HepG2 (cell line): ENCODE measurements around the gene FITM1. TPM values are rescaled to one million over a fixed set of nuclear protein-coding genes. Genes with fewer than 3 reads are reported as not detected.

Experiments used
- FOXA1 ChIP-seq, 2 experiments: fragments of 450-650 bp in 1 of 2; sonication (generic) in 1 of 2; formaldehyde crosslinking in 1 of 2; IDR thresholded peaks; 2 replicates each; pipeline versions ENCODE4 v1.4.0 to v1.6.1; 2016 to 2020; ENCODE audit warnings: missing genetic modification reagents in 1 of 2
- HIVEP1 ChIP-seq: sonication (generic); formaldehyde crosslinking; IDR thresholded peaks from 2 replicates; pipeline ENCODE4 v1.4.0; 2020; ENCODE audit warnings: mild to moderate bottlenecking, missing genetic modification reagents
- HMGA1 ChIP-seq: sonication (generic); formaldehyde crosslinking; conservative IDR thresholded peaks from 2 replicates; pipeline ENCODE4 v1.4.0; 2020; ENCODE audit warnings: missing genetic modification reagents
- LBX2 ChIP-seq: sonication (generic); formaldehyde crosslinking; IDR thresholded peaks from 2 replicates; pipeline ENCODE4 v1.5.0; 2020; ENCODE audit warnings: missing genetic modification reagents, mild to moderate bottlenecking, borderline replicate concordance
- LRRFIP1 ChIP-seq: sonication (generic); formaldehyde crosslinking; conservative IDR thresholded peaks from 2 replicates; pipeline ENCODE4 v1.4.0; 2020; ENCODE audit warnings: missing genetic modification reagents
- MBD4 ChIP-seq: IDR thresholded peaks from 2 replicates; pipeline ENCODE4 v1.6.1; 2012; ENCODE audit warnings: low read length, inconsistent platforms, borderline replicate concordance
- MED8 ChIP-seq: sonication (generic); formaldehyde crosslinking; IDR thresholded peaks from 2 replicates; pipeline ENCODE4 v1.8.1; 2023; ENCODE audit warnings: mild to moderate bottlenecking, missing genetic modification reagents; ENCODE audit not compliant: insufficient replicate concordance
- MIER2 ChIP-seq: IDR thresholded peaks from 2 replicates; pipeline ENCODE4 v1.6.1; 2016; ENCODE audit warnings: missing biosample characterization, missing genetic modification reagents
- NKX3-1 ChIP-seq: sonication (generic); formaldehyde crosslinking; IDR thresholded peaks from 2 replicates; pipeline ENCODE4 v1.5.0; 2020; ENCODE audit warnings: missing genetic modification reagents
- PRDM4 ChIP-seq: sonication (generic); formaldehyde crosslinking; IDR thresholded peaks from 2 replicates; pipeline ENCODE4 v1.9.0; 2021; ENCODE audit warnings: missing genetic modification reagents, borderline replicate concordance
- ZNF280D ChIP-seq: sonication (generic); formaldehyde crosslinking; IDR thresholded peaks from 2 replicates; pipeline ENCODE4 v1.5.1; 2020; ENCODE audit warnings: mild to moderate bottlenecking, missing genetic modification reagents
- ZNF446 ChIP-seq: sonication (generic); formaldehyde crosslinking; IDR thresholded peaks from 2 replicates; pipeline ENCODE4 v1.5.0; 2020; ENCODE audit warnings: mild to moderate bottlenecking, missing genetic modification reagents
- ZNF513 ChIP-seq: sonication (generic); formaldehyde crosslinking; conservative IDR thresholded peaks from 2 replicates; pipeline ENCODE4 v1.5.0; 2020; ENCODE audit warnings: missing genetic modification reagents
- ZNF576 ChIP-seq: sonication (generic); formaldehyde crosslinking; IDR thresholded peaks from 2 replicates; pipeline ENCODE4 v1.4.0; 2020; ENCODE audit warnings: mild to moderate bottlenecking, missing genetic modification reagents
- ZNF781 ChIP-seq: sonication (generic); formaldehyde crosslinking; IDR thresholded peaks from 2 replicates; pipeline ENCODE4 v1.5.1; 2020; ENCODE audit warnings: borderline replicate concordance, mild to moderate bottlenecking, missing genetic modification reagents; ENCODE audit errors: not compliant biosample characterization
- polyA plus RNA-seq, 8 experiments: library from polyadenylated mRNA; depleted of rRNA in 3 of 8; stranded (reverse) in 7 of 8; unstranded in 1 of 8; fragments of >200 nt; fragmentation: Illumina TruSeq in 4 of 8; extraction: Trizol in 4 of 8; gene quantifications; 2 replicates each; pipeline versions ENCODE4 v1.2.1 to v1.2.3, GENCODE V29; 2011 to 2016; ENCODE audit warnings: low read depth in 4 of 8, missing spikeins in 1 of 8, mixed read lengths in 1 of 8; ENCODE audit not compliant: insufficient read depth in 1 of 8
- total RNA-seq, 5 experiments: library from RNA; depleted of rRNA; stranded (reverse); fragments of >200 nt; fragmentation: Illumina TruSeq; extraction: Trizol; gene quantifications; 2 replicates each; pipeline ENCODE4 v1.2.3, GENCODE V29; 2016; ENCODE audit warnings: low read depth in 1 of 5

The FITM1 gene
- total and polyA plus RNA-seq, 2 of the 13 experiments (the other 11 are each of a cell fraction or from before 2014, with no cell fraction given) = 2.7 to 5.8 TPM

GRCh38 chr14:24135584-24135833, 5.0 kb downstream of the FITM1 start (continued):
- TF ChIP-seq PRDM4 (CRISPR knock-in tag) = peak; percentile 35; the same call in 1 of the 2 replicates
- 0 out of 2 replicates have a peak, but pooled peaks have one; percentile 23 for TF ChIP-seq ZNF513 (CRISPR knock-in tag)
- TF ChIP-seq FOXA1 (IDR thresholded peaks at IDR 0.05) = no peak
- TF ChIP-seq FOXA1 (CRISPR knock-in tag; IDR thresholded peaks at IDR 0.05) = peak; percentile 5; the same call in 1 of the 2 replicates
- 0 out of 2 replicates have a peak, but pooled peaks have one; percentile 20 for TF ChIP-seq LRRFIP1
- TF ChIP-seq MIER2 (CRISPR knock-in tag) = no peak; the same call in none of the 2 replicates
- peak; percentile 49; the same call in 1 of the 2 replicates for TF ChIP-seq ZNF576 (CRISPR knock-in tag)
- TF ChIP-seq MBD4 = no peak
- no peak for TF ChIP-seq NKX3-1 (CRISPR knock-in tag)
- 0 out of 2 replicates have a peak, but pooled peaks have one; percentile 42 for TF ChIP-seq HIVEP1
- TF ChIP-seq ZNF446 (CRISPR knock-in tag) = no peak
- peak; percentile 95; the same call in 1 of the 2 replicates for TF ChIP-seq ZNF280D (CRISPR knock-in tag)
- TF ChIP-seq HMGA1 (CRISPR knock-in tag) = 0 out of 2 replicates have a peak, but pooled peaks have one; percentile 81
- peak; percentile 87 for TF ChIP-seq ZNF781 (CRISPR knock-in tag)
- no peak for TF ChIP-seq MED8
- no peak for TF ChIP-seq LBX2 (CRISPR knock-in tag)
